Uterus (tissue), 2 donors: ENCODE measurements around the gene PIK3CB.

Experiments used
- POLR2A ChIP-seq, 2 donors: fragments of 450-650 bp; IDR thresholded peaks; one replicate each; pipeline ENCODE4 v1.6.1; 2016; ENCODE audit warnings: antibody characterized with exemption in 2 of 2, mild to moderate bottlenecking in 1 of 2, moderate library complexity in 1 of 2
- TF ChIP-seq, protein P1 (sequence below), 4 experiments: fragments of 200-600 bp in 2 of 4; fragments of 450-650 bp in 2 of 4; sonication (generic) in 2 of 4; IDR thresholded peaks; one replicate each; pipeline ENCODE4 v1.5.1; 2016 to 2019; ENCODE audit warnings: antibody characterized with exemption in 4 of 4, mild to moderate bottlenecking in 2 of 4, moderate library complexity in 1 of 4

DNA sequence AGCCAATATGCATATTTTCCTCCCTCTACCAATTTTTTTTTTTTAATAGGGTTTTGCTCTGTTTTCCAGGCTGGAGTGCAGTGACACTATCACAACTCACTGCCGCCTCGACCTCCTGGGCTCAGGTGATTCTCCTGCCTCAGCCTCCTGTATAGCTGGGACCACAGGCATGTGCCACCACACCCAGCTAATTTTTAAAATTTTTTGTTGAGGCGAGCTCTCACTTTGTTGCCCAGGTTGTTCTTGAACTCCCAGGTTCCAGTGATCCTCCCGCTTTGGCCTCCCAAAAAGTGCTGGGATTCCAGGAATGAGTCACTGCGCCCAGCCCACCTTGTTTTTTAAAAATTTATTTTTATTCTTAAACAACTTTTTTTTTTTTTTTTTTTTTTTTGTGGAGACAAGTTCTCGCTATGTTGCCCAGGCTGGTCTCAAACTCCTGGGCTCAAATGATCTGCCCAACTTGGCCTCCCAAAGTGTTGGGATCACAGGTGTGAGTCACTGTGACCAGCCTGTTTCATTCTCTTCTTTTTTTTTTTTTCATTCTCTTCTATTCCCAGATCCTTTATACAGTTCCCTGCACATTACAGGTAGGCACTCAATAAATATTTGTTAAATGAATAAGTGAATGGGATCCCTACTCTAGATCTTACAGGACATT, 40.5 kb upstream of the PIK3CB start:
- TF ChIP-seq, protein P1, sequence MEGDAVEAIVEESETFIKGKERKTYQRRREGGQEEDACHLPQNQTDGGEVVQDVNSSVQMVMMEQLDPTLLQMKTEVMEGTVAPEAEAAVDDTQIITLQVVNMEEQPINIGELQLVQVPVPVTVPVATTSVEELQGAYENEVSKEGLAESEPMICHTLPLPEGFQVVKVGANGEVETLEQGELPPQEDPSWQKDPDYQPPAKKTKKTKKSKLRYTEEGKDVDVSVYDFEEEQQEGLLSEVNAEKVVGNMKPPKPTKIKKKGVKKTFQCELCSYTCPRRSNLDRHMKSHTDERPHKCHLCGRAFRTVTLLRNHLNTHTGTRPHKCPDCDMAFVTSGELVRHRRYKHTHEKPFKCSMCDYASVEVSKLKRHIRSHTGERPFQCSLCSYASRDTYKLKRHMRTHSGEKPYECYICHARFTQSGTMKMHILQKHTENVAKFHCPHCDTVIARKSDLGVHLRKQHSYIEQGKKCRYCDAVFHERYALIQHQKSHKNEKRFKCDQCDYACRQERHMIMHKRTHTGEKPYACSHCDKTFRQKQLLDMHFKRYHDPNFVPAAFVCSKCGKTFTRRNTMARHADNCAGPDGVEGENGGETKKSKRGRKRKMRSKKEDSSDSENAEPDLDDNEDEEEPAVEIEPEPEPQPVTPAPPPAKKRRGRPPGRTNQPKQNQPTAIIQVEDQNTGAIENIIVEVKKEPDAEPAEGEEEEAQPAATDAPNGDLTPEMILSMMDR (IDR thresholded peaks at IDR 0.05): no peak
- no peak for TF ChIP-seq POLR2A (IDR thresholded peaks at IDR 0.05)
